H1 (cell line): Measurements from ENCODE around the gene PGA5. TPM values are rescaled to one million over a fixed set of nuclear protein-coding genes. Genes with fewer than 3 reads are reported as not detected.
"Not testable (repeated sequence)": the region's sequence is repeated elsewhere in the genome, so short reads cannot be mapped to it uniquely, and the experiment has no call there.

Source experiments
- CTCF ChIA-PET: fragments of 300-600 bp; sonication (Branson Sonifier 250); formaldehyde crosslinking; loops from one replicate; lab custom pipeline; 2021; ENCODE audit not compliant: partially characterized antibody; lab: Charles Lee
- POLR2A ChIA-PET: fragments of 300-600 bp; sonication (Branson Sonifier 250); formaldehyde crosslinking; loops from one replicate; lab custom pipeline; 2021; ENCODE audit warnings: inconsistent platforms; ENCODE audit not compliant: partially characterized antibody; lab: Charles Lee
- DNase-seq, 2 experiments: peaks; one replicate each; pipeline versions ENCODE4 v3.0.0 to v3.0.0-alpha.2; 2010 to 2022; ENCODE audit warnings: low spot score in 2 of 2, low read depth in 1 of 2, mixed read lengths in 1 of 2
- FAIRE-seq: peaks from 2 replicates; lab custom pipeline; 2011; peaks lifted over from hg19 to GRCh38; lab: Jason Lieb, UNC
- H2AFZ ChIP-seq: 2 replicates; pipeline ENCODE4 v1.8.1; 2012; ENCODE audit warnings: low read length, inconsistent platforms
- H2AK5ac ChIP-seq: 2 replicates; pipeline ENCODE4 v1.6.1; 2013; ENCODE audit warnings: low read depth, low read length
- H2BK120ac ChIP-seq: replicated peaks from 2 replicates; pipeline ENCODE3; 2013; ENCODE audit warnings: low read depth, low read length, inconsistent platforms
- H2BK12ac ChIP-seq: 2 replicates; pipeline ENCODE4 v1.6.1; 2013; ENCODE audit warnings: low read depth, low read length
- H2BK15ac ChIP-seq: 2 replicates; pipeline ENCODE4 v1.6.1; 2013; ENCODE audit warnings: low read length
- H2BK20ac ChIP-seq: 2 replicates; pipeline ENCODE4 v1.6.1; 2013; ENCODE audit warnings: low read length
- H2BK5ac ChIP-seq: 2 replicates; pipeline ENCODE4 v1.6.1; 2013; ENCODE audit warnings: low read depth, low read length
- H3K14ac ChIP-seq: 2 replicates; pipeline ENCODE4 v1.6.1; 2013; ENCODE audit warnings: inconsistent platforms; ENCODE audit not compliant: insufficient read length
- H3K18ac ChIP-seq: 2 replicates; pipeline ENCODE4 v1.6.1; 2013; ENCODE audit warnings: low read length; ENCODE audit errors: extremely low read depth
- H3K23ac ChIP-seq: 2 replicates; pipeline ENCODE4 v1.6.1; 2013; ENCODE audit warnings: inconsistent platforms; ENCODE audit not compliant: insufficient read length
- H3K23me2 ChIP-seq: 2 replicates; pipeline ENCODE4 v1.6.1; 2013; ENCODE audit warnings: low read depth, low read length
- H3K27ac ChIP-seq: 2 replicates; pipeline ENCODE4 v1.6.1; 2011; ENCODE audit warnings: low read depth, low read length, inconsistent platforms
- H3K27me3 ChIP-seq, 4 experiments: replicated peaks in 1 of 4; 1 replicate in 1 of 4; 2 replicates in 3 of 4; pipeline versions ENCODE4 v1.6.1 to v1.8.1; 2011 to 2013; ENCODE audit warnings: low read length in 3 of 4, mild to moderate bottlenecking in 3 of 4, inconsistent platforms in 2 of 4, mixed read lengths in 2 of 4, moderate library complexity in 1 of 4; ENCODE audit not compliant: control insufficient read depth in 3 of 4, insufficient read depth in 3 of 4; ENCODE audit errors: extremely low read depth in 1 of 4
- H3K36me3 ChIP-seq, 4 experiments: 2 replicates each; pipeline versions ENCODE4 v1.6.1 to v1.8.1; 2011 to 2013; ENCODE audit warnings: mild to moderate bottlenecking in 4 of 4, low read length in 3 of 4, moderate library complexity in 2 of 4, control low read depth in 1 of 4, inconsistent platforms in 1 of 4; ENCODE audit not compliant: insufficient read depth in 4 of 4, control insufficient read depth in 2 of 4
- H3K4ac ChIP-seq: replicated peaks from 2 replicates; pipeline ENCODE3; 2013; ENCODE audit warnings: low read length, low read depth, mixed read lengths, inconsistent platforms; ENCODE audit not compliant: insufficient read length
- H3K4me1 ChIP-seq, 4 experiments: replicated peaks in 1 of 4; 1 replicate in 1 of 4; 2 replicates in 3 of 4; pipeline versions ENCODE4 v1.6.1 to v1.8.1; 2011 to 2013; ENCODE audit warnings: low read length in 3 of 4, inconsistent platforms in 2 of 4, mixed read lengths in 1 of 4; ENCODE audit not compliant: insufficient read depth in 4 of 4, control insufficient read depth in 3 of 4
- H3K4me2 ChIP-seq, 2 experiments: 2 replicates each; pipeline versions ENCODE4 v1.6.1 to v1.8.1; 2011 to 2013; ENCODE audit warnings: low read depth in 2 of 2, low read length in 2 of 2, control low read depth in 1 of 2, inconsistent platforms in 1 of 2, mild to moderate bottlenecking in 1 of 2; ENCODE audit not compliant: insufficient read depth in 1 of 2
- H3K4me3 ChIP-seq, 4 experiments: fragments of 200-600, 300-600 bp in 1 of 4; sonication (generic), shearing (Covaris generic), sonication (Bioruptor Twin) in 1 of 4; 2 replicates each; pipeline versions ENCODE4 v1.5.1 to v1.8.1; 2011 to 2016; ENCODE audit warnings: low read length in 4 of 4, low read depth in 3 of 4, control low read depth in 2 of 4, inconsistent platforms in 2 of 4, mild to moderate bottlenecking in 2 of 4, mixed read lengths in 1 of 4, moderate library complexity in 1 of 4; ENCODE audit not compliant: insufficient read depth in 2 of 4; ENCODE audit errors: extremely low read depth in 1 of 4
- H3K56ac ChIP-seq: replicated peaks from 2 replicates; pipeline ENCODE3; 2013; ENCODE audit warnings: low read depth, mild to moderate bottlenecking, mixed read lengths, low read length, inconsistent platforms; ENCODE audit not compliant: insufficient read length
- H3K79me1 ChIP-seq: 2 replicates; pipeline ENCODE4 v1.6.1; 2013; ENCODE audit warnings: low read depth, low read length, control low read depth
- H3K79me2 ChIP-seq, 2 experiments: 2 replicates each; pipeline versions ENCODE4 v1.6.1 to v1.8.1; 2012 to 2013; ENCODE audit warnings: low read length in 2 of 2, mild to moderate bottlenecking in 2 of 2, inconsistent platforms in 1 of 2; ENCODE audit not compliant: insufficient read depth in 2 of 2, control insufficient read depth in 1 of 2
- H3K9ac ChIP-seq, 4 experiments: replicated peaks in 1 of 4; 1 replicate in 1 of 4; 2 replicates in 3 of 4; pipeline versions ENCODE4 v1.6.1 to v1.8.1; 2011 to 2013; ENCODE audit warnings: low read depth in 3 of 4, low read length in 3 of 4, control low read depth in 2 of 4, mild to moderate bottlenecking in 2 of 4, moderate library complexity in 2 of 4, inconsistent platforms in 1 of 4; ENCODE audit errors: extremely low read depth in 1 of 4
- H3K9me3 ChIP-seq, 2 experiments: 2 replicates each; pipeline versions ENCODE4 v1.6.1 to v1.8.1; 2012 to 2013; ENCODE audit warnings: mild to moderate bottlenecking in 2 of 2, moderate library complexity in 2 of 2, control low read depth in 1 of 2, inconsistent platforms in 1 of 2, low read depth in 1 of 2, low read length in 1 of 2, mixed read lengths in 1 of 2; ENCODE audit not compliant: insufficient read depth in 2 of 2
- H4K20me1 ChIP-seq, 2 experiments: replicated peaks in 1 of 2; 2 replicates each; pipeline versions ENCODE3 to v1.8.1; 2011 to 2013; ENCODE audit warnings: inconsistent platforms in 2 of 2, low read length in 2 of 2, mild to moderate bottlenecking in 1 of 2; ENCODE audit not compliant: insufficient read depth in 2 of 2, control insufficient read depth in 1 of 2
- H4K5ac ChIP-seq: 2 replicates; pipeline ENCODE4 v1.6.1; 2013; ENCODE audit warnings: low read length, low read depth, mixed read lengths, inconsistent platforms; ENCODE audit not compliant: insufficient read length
- H4K8ac ChIP-seq: 2 replicates; pipeline ENCODE4 v1.8.0; 2013; ENCODE audit warnings: mild to moderate bottlenecking, moderate library complexity, low read length, inconsistent platforms; ENCODE audit not compliant: insufficient read depth; ENCODE audit errors: extremely low read depth
- H4K91ac ChIP-seq: replicated peaks from 2 replicates; pipeline ENCODE3; 2013; ENCODE audit warnings: low read length, mixed read lengths, inconsistent platforms; ENCODE audit not compliant: insufficient read length
- WGBS, 2 experiments: shearing (Covaris generic) in 1 of 2; methylation state at CpG; one replicate each; pipeline versions ENCODE4 v1.1.6 to v1.1.7; 2013 to 2015; ENCODE audit warnings: low lambda C conversion rate in 2 of 2, mixed read lengths in 2 of 2, inconsistent platforms in 1 of 2, low coverage in 1 of 2, missing lambda C conversion rate in 1 of 2; ENCODE audit not compliant: insufficient replicate concordance in 2 of 2, insufficient coverage in 1 of 2, insufficient read length in 1 of 2; ENCODE audit errors: extremely low coverage in 1 of 2, missing lambda C conversion rate in 1 of 2; 5-methylcytosine and 5-hydroxymethylcytosine counted together
- long read RNA-seq, 2 experiments: library from RNA in 1 of 2; library from capped mRNA in 1 of 2; stranded (forward); transcript quantifications; one replicate each; pipeline ENCODE4 v2.0.0, GENCODE V29; 2021; ENCODE audit warnings: inconsistent platforms in 1 of 2
- polyA minus RNA-seq, 3 experiments: library from RNA; depleted of rRNA, polyadenylated mRNA; stranded (reverse); fragments of >200 nt; gene quantifications; 1 replicate in 2 of 3; 2 replicates in 1 of 3; pipeline ENCODE4 v1.2.3, GENCODE V29; 2011
- polyA plus RNA-seq, 7 experiments: library from polyadenylated mRNA; depleted of rRNA in 3 of 7; stranded (reverse) in 5 of 7; unstranded in 2 of 7; fragments of >200 nt in 5 of 7; fragments of 200-250 nt in 2 of 7; gene quantifications; 1 replicate in 5 of 7; 2 replicates in 1 of 7; 4 replicates in 1 of 7; pipeline versions ENCODE4 v1.2.1 to v1.2.3, GENCODE V29; 2011 to 2013; ENCODE audit warnings: missing spikeins in 2 of 7, mixed read lengths in 2 of 7
- total RNA-seq: library from RNA; stranded (reverse); fragmentation: NEBNext Ultra II Directional; extraction: Animal tissue kit (Norgen Biotek cat#: 25700); gene quantifications from 2 replicates; pipeline ENCODE4 v1.2.1, GENCODE V29; 2021

PGA5 gene
- total RNA-seq (0.67 and 0.84 TPM in 2 replicates), polyA plus RNA-seq (2011; rRNA removed) (2.0 and 2.5 TPM in 2 replicates), polyA minus RNA-seq (2011; rRNA and poly(A)+ RNA removed) (0.98 and 1.0 TPM in 2 replicates)
- 1.6 TPM for polyA plus RNA-seq (2011; cell fraction: cytosol; rRNA removed)
- 1.8 TPM for polyA plus RNA-seq (2011; cell fraction: nucleus; rRNA removed)
- polyA plus RNA-seq (2012, experiment 1 of 2) = 0.48 to 0.98 TPM (median 0.88 TPM) in 3 of 4 replicates, not detected in the other
- 0.66 TPM for polyA plus RNA-seq (2012, experiment 2 of 2)
- 0.99 TPM for polyA plus RNA-seq (2013, experiment 1 of 2)
- 1.0 TPM for polyA plus RNA-seq (2013, experiment 2 of 2)
- not detected for polyA minus RNA-seq (2011; cell fraction: cytosol; rRNA and poly(A)+ RNA removed)
- polyA minus RNA-seq (2011; cell fraction: nucleus; rRNA and poly(A)+ RNA removed) = not detected
- long read RNA-seq, experiment 1 = 0 reads
- long read RNA-seq, experiment 2, partial matches to known transcripts = 0 of 1 reads
- long read RNA-seq, experiment 2, other reads (novel, unspliced or antisense) = 0 of 1 reads

DNA sequence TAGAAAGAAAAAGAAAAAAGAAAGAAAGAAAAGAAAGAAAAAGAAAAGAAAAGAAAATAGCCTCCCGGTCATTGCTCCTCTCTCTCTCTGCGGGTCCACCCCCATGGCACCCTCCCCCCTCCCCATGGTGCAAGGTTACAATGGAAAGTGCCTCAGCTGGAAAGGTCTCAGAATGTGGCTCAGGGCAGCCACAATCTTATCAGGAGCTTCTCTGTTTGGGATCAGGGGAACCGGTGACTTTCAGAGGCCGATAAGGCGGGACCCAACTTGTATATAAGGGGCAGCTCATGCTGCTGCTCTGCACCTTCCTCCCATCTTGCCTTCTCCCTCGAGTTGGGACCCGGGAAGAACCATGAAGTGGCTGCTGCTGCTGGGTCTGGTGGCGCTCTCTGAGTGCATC is at the start of gene PGA5:
Gene PGA5 (plus strand): TSS at position 301 of the 400 bp plus-strand sequence. CDS start 52 bp downstream, at position 353.
- H3K4me1 ChIP-seq, H4K5ac ChIP-seq, H2BK120ac ChIP-seq, H3K4ac ChIP-seq, H4K20me1 ChIP-seq, H3K4me3 ChIP-seq, H2BK20ac ChIP-seq, H3K27ac ChIP-seq, H3K36me3 ChIP-seq, H3K56ac ChIP-seq, H3K79me1 ChIP-seq, H2AK5ac ChIP-seq, H2BK12ac ChIP-seq, H2AFZ ChIP-seq, H4K8ac ChIP-seq, FAIRE-seq, H3K14ac ChIP-seq, H3K79me2 ChIP-seq, H2BK15ac ChIP-seq, H3K4me2 ChIP-seq, H3K27me3 ChIP-seq, H3K9ac ChIP-seq, H3K18ac ChIP-seq, H4K91ac ChIP-seq, H3K9me3 ChIP-seq, H3K23me2 ChIP-seq, H2BK5ac ChIP-seq, DNase-seq, POLR2A ChIA-PET, H3K23ac ChIP-seq: not testable (repeated sequence)
- WGBS, 2 experiments = no CpG with 5 or more reads among the region's 8 CpGs
- CTCF ChIA-PET = interaction anchor here (1.0 kb wide), 1 partner anchor 13 kb away, joined by 7 read pairs; no protein-coding TSS in a partner anchor
